Activated naive CD8-positive, alpha-beta T cell (primary cell): ENCODE data around the gene FAM149A.

Experiments
- H3K27ac Mint-ChIP-seq: one replicate; pipeline ENCODE4 v1.8.0; 2021; ENCODE audit warnings: mixed read lengths
- H3K27me3 Mint-ChIP-seq: one replicate; pipeline ENCODE4 v1.8.0; 2021; ENCODE audit warnings: mixed read lengths
- H3K36me3 Mint-ChIP-seq: one replicate; pipeline ENCODE4 v1.8.0; 2021; ENCODE audit warnings: mixed read lengths
- H3K4me1 Mint-ChIP-seq: one replicate; pipeline ENCODE4 v1.8.0; 2021; ENCODE audit warnings: low read depth, mixed read lengths
- H3K4me3 Mint-ChIP-seq: one replicate; pipeline ENCODE4 v1.8.0; 2021; ENCODE audit warnings: mild to moderate bottlenecking, mixed read lengths
- H3K9me3 Mint-ChIP-seq: one replicate; pipeline ENCODE4 v1.8.0; 2021; ENCODE audit warnings: low read depth, mixed read lengths

The FAM149A gene

DNA sequence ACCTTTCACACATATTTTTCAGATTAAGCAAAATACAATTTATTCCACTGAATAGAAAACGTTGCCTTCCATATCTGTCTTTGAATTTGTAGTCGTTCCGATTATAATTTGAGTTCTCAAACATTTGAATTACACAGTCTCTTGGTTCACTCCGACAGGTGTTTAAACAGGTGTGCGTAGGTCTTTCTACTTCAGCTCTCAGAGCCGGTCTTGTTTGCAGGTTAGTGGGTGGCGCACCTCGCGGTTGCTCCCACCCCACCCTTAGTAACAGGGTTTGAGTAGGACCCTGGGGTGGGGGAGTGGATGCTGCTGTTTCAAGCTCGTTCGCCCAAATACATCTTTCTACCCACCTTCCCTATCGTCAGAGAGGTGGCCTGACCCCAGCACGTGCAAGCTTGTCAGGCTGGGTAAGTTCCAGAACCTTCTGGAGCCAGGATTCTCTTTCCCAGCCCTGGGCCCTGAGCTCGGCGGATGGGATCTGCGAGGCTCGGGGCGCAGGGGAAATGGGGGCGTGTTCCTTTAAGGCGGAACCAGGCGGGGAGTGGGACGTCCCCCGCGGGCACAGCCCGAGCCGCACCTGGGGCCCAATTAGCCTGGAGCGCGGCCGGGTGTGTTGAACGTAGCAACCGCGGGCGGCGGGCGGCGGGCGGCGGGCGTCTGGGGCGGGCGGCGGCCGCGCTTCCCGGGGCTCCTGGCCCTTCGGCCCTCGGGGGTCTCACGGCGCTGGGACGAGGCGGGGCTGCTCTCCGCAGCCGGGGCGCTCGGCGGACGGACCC lies at the start of gene FAM149A:
Gene FAM149A, plus strand, starts transcription at position 591 of the 776 bp plus-strand sequence.
- Mint-ChIP-seq H3K9me3 (no peaks in the 10 kb centered on the region), H3K27me3 (peaks cover 20% of the 10 kb centered on the region), H3K4me3 (peak within 1 kb of the TSS; percentile 77), H3K4me1 (peaks cover 12% of the 10 kb centered on the region), H3K36me3 (no peaks in the 10 kb centered on the region), H3K27ac (no peak within 1 kb of the TSS)

GRCh38 chr4:186058253-186058979 lies 46.1 kb upstream of the FAM149A start:
- peaks cover 13% of the 10 kb centered on the region for H3K27me3 Mint-ChIP-seq
- no peaks in the 10 kb centered on the region for H3K36me3 Mint-ChIP-seq
- no peak overlapping the region for H3K27ac Mint-ChIP-seq
- H3K9me3 Mint-ChIP-seq = no peaks in the 10 kb centered on the region
- H3K4me3 Mint-ChIP-seq = no peak overlapping the region
- H3K4me1 Mint-ChIP-seq = peaks cover 7% of the 10 kb centered on the region

- no peak overlapping the region for H3K4me3 Mint-ChIP-seq
- peaks cover 7% of the 10 kb centered on the region for H3K4me1 Mint-ChIP-seq
- H3K36me3 Mint-ChIP-seq = no peaks in the 10 kb centered on the region
- peaks cover 17% of the 10 kb centered on the region for H3K27me3 Mint-ChIP-seq
- no peak overlapping the region for H3K27ac Mint-ChIP-seq
- H3K9me3 Mint-ChIP-seq = no peaks in the 10 kb centered on the region
Measured at GRCh38 chr4:186058980-186059316, 45.6 kb upstream of the FAM149A start.

- Mint-ChIP-seq H3K4me1 (peaks cover 7% of the 10 kb centered on the region), H3K36me3 (no peaks in the 10 kb centered on the region), H3K27ac (no peak overlapping the region), H3K4me3 (no peak overlapping the region), H3K9me3 (no peaks in the 10 kb centered on the region), H3K27me3 (peaks cover 23% of the 10 kb centered on the region)
Measured at GRCh38 chr4:186061921-186062320, 42.6 kb upstream of the FAM149A start.

DNA sequence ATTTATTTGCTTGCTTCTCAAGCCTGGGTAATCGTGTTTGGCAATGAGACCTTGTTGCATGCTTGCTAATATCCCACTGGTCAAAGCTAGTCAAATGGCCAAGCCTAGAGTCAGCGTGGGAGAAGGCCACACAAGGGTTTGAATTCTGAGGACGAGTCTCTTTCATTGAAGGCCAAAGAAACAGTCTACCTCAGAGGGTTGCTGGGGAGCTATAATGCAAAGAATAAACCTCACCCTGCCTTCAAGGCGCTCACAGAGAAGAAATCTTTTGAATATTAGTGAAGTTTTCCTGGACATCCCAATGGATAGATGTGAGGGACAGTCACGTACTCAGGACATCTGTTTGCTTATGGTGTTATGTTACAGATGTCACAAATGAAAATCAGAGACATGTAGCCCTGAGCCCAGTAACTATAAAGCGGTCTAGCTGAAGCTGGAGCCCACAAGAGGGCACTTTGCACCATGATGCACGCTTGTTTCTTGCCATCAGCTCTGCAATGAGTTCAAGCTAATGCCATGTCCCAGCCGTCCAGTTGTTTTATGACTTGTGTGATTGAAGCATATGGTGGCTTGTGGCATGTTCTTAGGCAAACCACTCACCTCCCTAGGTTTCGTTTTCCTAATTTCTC lies 36.6 kb upstream of the FAM149A start:
- peak overlapping the region; percentile 82 for H3K4me3 Mint-ChIP-seq
- no peak overlapping the region for H3K27ac Mint-ChIP-seq
- peaks cover 23% of the 10 kb centered on the region for H3K4me1 Mint-ChIP-seq
- H3K36me3 Mint-ChIP-seq = no peaks in the 10 kb centered on the region
- peaks cover 15% of the 10 kb centered on the region for H3K27me3 Mint-ChIP-seq
- H3K9me3 Mint-ChIP-seq = no peaks in the 10 kb centered on the region

DNA sequence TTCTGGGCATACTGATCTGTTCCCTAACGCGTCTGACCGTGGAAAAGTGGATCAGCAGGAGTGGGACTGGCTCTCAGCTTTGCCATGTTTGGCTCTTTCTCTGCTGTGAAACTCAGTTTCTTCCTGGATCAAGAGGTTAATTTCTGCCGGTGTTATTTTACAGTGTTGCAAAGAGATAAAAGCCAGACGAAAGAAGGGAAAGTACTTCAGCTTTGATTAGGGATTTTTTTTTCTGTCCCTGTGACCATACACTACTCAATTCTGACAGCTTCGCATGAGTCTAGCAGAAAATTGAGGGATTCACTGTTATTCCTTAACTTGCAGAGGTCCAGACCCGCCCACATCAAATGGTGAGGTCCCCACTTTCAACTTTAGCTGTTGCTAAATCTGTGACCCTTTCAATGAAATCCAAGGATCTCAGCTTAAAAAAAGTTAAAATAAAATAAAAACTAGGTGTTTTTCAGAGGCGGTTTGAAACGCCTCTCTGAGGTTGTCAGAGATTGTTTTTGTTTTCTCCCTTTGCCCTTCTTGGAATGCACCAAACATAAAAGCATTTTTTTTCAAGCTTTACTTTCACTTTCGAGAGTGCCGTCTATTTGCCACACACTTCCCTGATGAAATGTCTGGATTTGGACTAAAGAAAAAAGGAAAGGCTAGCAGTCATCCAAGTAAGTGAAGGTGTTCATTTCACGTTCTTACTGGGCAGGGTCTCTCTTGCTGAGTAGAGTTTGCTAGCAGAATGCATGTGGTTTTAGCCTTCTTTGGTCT lies 35.7 kb upstream of the FAM149A start, which contains the start of gene TLR3:
Gene TLR3, plus strand, starts transcription at position 576 of the 768 bp plus-strand sequence. CDS start 7,464 bp downstream, outside the sequence.
- H3K9me3 Mint-ChIP-seq = no peaks in the 10 kb centered on the region
- no peak within 1 kb of the TSS for H3K27ac Mint-ChIP-seq
- H3K27me3 Mint-ChIP-seq = peaks cover 9% of the 10 kb centered on the region
- peak within 1 kb of the TSS; percentile 82 for H3K4me3 Mint-ChIP-seq
- no peaks in the 10 kb centered on the region for H3K36me3 Mint-ChIP-seq
- peaks cover 23% of the 10 kb centered on the region for H3K4me1 Mint-ChIP-seq

DNA sequence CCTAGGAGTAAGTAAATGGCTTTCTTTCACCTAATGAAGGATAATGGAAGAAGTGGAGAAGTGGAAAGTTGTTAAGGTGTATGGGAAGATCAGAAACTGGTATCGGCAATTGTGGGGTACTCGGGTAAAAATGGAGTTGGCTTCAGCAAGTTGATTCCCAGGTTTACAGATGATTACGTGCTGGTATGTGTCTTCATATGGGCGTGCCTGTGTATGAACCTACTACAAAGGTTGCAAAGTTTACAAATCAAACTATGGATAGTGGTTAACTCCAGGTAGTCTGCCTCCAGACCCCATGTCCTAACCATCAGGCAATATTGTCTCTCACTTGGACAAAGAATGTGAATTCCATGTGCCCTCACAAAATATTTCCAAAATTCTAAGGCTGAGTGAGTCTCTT lies 34.8 kb upstream of the FAM149A start:
- Mint-ChIP-seq H3K36me3 (no peaks in the 10 kb centered on the region), H3K27me3 (peaks cover 8% of the 10 kb centered on the region), H3K4me3 (peak overlapping the region; percentile 82), H3K9me3 (no peaks in the 10 kb centered on the region), H3K27ac (no peak overlapping the region), H3K4me1 (peaks cover 23% of the 10 kb centered on the region)

DNA sequence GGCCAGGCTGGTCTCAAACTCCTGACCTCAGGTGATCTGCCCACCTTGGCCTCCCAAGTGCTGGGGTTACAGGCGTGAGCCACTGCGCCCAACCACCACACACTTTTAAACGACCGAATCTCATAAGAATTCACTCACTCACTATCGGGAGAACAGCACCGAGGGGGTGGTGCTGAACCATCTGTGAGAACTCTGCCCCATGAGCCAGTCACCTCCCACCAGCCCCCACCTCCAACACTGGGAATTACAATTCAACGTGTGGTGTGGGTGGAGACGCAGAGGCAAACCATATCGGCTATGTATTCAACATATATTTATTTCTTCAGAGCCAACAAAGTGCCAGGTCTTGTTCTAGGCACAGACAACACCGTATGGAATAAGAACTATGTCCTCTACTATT lies 32.0 kb upstream of the FAM149A start:
- H3K36me3 Mint-ChIP-seq = no peaks in the 10 kb centered on the region
- no peak overlapping the region for H3K27ac Mint-ChIP-seq
- H3K27me3 Mint-ChIP-seq = no peaks in the 10 kb centered on the region
- H3K4me1 Mint-ChIP-seq = peaks cover 21% of the 10 kb centered on the region
- H3K9me3 Mint-ChIP-seq = no peaks in the 10 kb centered on the region
- H3K4me3 Mint-ChIP-seq = no peak overlapping the region

DNA sequence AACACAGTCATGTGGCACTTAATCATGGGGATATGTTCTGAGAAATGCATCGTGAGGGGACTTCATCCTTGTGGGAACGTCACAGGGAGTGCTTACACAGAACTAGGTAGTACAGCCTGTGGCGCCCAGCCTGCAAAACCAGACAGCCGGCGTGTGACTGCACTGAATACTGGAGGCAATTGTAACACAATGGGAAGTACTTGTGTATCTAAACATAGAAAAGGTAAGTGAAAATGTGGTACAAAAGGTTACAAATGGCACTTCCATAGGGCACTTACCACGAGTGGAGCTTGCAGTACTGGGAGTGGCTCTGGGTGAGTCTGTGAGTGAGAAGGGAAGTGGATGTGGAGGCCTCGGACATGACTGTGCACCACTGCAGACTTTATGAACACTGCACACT lies 30.3 kb upstream of the FAM149A start:
- H3K4me3 Mint-ChIP-seq = no peak overlapping the region

DNA sequence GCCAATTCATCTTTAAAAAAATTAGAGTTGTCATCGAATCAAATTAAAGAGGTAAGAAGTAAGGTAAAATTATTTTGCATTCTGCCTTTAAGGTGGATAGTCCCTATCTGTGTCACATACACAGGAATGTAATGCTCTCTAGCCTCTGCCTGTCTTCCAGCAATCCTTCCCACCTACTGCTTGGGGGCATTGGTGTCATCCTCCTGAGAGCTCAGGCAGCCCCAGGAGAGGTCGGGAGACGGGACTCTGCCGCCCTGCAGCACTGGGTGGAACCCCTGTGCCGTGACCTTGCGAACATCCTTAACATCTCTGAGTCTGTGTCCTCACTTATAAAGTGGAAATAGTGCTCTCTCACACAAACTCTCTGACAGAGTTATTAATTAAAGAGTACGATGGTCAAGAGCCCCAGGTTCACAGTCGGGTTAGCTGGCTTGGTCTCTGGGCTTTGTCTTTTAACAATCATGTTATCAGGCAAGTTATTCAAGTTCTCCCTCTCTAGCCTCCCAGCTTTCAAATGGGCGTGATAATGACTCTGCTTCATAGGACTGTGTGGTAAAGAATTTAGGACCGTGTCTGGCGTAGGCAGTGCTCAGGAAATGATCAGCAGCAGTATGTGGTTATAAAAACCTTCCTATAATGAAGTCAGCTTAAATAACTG lies 25.4 kb upstream of the FAM149A start:
- Mint-ChIP-seq H3K9me3 (no peaks in the 10 kb centered on the region), H3K27ac (no peak overlapping the region), H3K27me3 (peaks cover 6% of the 10 kb centered on the region), H3K4me1 (no peaks in the 10 kb centered on the region), H3K36me3 (no peaks in the 10 kb centered on the region), H3K4me3 (no peak overlapping the region)

More for the DNA sequence above, 30.3 kb upstream of the FAM149A start:
- no peaks in the 10 kb centered on the region for H3K9me3 Mint-ChIP-seq
- H3K27me3 Mint-ChIP-seq = no peaks in the 10 kb centered on the region
- peaks cover 7% of the 10 kb centered on the region for H3K4me1 Mint-ChIP-seq
- no peaks in the 10 kb centered on the region for H3K36me3 Mint-ChIP-seq
- H3K27ac Mint-ChIP-seq = no peak overlapping the region

- Mint-ChIP-seq H3K4me3 (no peak overlapping the region), H3K9me3 (no peaks in the 10 kb centered on the region), H3K4me1 (no peaks in the 10 kb centered on the region), H3K27me3 (peaks cover 6% of the 10 kb centered on the region), H3K27ac (no peak overlapping the region), H3K36me3 (no peaks in the 10 kb centered on the region)
Measured at GRCh38 chr4:186079694-186080093, 24.8 kb upstream of the FAM149A start.

DNA sequence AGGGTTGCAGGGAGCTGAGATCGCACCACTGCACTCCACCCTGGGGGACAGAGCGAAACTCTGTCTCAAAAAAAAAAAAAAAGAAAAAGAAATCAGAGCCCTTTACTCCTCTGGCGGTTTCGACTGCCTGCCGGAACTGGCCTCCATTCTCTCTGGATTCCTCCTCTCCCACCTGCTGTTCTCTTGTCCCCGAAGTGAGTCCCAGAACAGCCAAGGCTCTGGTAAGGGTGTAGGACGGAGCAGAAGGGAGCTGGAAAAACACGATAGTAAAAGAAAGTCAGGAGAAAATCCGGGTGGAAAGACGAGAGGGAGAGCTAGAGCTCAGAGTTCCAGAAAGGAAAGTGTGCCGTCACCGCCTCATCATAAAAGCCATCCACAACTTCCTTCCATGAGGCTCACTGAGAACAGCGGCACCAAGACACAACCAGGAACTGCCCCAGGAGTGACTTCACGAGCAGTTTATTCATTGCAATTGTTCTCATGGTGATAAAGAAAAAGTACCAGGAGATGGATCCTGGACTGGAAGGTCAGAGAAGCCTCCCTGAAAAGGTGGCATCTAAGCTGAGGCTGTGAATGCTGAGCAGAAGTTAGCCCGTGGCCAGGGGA lies 23.2 kb upstream of the FAM149A start:
- peaks cover 6% of the 10 kb centered on the region for H3K27me3 Mint-ChIP-seq
- no peak overlapping the region for H3K4me3 Mint-ChIP-seq

DNA sequence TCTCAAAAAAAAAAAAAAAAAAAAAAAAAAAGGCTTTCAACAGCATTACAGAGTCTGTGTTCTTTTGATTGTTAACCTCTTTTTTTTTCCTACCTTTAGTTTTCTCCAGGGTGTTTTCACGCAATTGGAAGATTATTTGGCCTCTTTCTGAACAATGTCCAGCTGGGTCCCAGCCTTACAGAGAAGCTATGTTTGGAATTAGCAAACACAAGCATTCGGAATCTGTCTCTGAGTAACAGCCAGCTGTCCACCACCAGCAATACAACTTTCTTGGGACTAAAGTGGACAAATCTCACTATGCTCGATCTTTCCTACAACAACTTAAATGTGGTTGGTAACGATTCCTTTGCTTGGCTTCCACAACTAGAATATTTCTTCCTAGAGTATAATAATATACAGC lies 22.3 kb upstream of the FAM149A start:
- Mint-ChIP-seq H3K4me1 (no peaks in the 10 kb centered on the region), H3K9me3 (no peaks in the 10 kb centered on the region), H3K27me3 (peaks cover 6% of the 10 kb centered on the region), H3K4me3 (no peak overlapping the region), H3K27ac (no peak overlapping the region), H3K36me3 (no peaks in the 10 kb centered on the region)

More for the DNA sequence above, 23.2 kb upstream of the FAM149A start:
- Mint-ChIP-seq H3K36me3 (no peaks in the 10 kb centered on the region), H3K4me1 (no peaks in the 10 kb centered on the region), H3K9me3 (no peaks in the 10 kb centered on the region), H3K27ac (no peak overlapping the region)

- Mint-ChIP-seq H3K4me3 (no peak overlapping the region), H3K27me3 (peaks cover 6% of the 10 kb centered on the region), H3K9me3 (no peaks in the 10 kb centered on the region), H3K27ac (no peak overlapping the region), H3K4me1 (no peaks in the 10 kb centered on the region), H3K36me3 (no peaks in the 10 kb centered on the region)
Measured at GRCh38 chr4:186088523-186088922, 16.0 kb upstream of the FAM149A start.
